Activated CD8-positive, alpha-beta memory T cell treated with anti-CD3 and anti-CD28 coated beads, Interleukin-2, amount 50 U/mL, for 24 hours (primary cell): ENCODE results near the gene RANBP3L.
"Not testable (repeated sequence)": the region's sequence is repeated elsewhere in the genome, so short reads cannot be mapped to it uniquely, and the experiment has no call there.

Experiments used
- DNase-seq: peaks from one replicate; pipeline ENCODE4 v3.0.0-alpha.2; 2020; ENCODE audit errors: extremely low read depth

Gene RANBP3L

DNA sequence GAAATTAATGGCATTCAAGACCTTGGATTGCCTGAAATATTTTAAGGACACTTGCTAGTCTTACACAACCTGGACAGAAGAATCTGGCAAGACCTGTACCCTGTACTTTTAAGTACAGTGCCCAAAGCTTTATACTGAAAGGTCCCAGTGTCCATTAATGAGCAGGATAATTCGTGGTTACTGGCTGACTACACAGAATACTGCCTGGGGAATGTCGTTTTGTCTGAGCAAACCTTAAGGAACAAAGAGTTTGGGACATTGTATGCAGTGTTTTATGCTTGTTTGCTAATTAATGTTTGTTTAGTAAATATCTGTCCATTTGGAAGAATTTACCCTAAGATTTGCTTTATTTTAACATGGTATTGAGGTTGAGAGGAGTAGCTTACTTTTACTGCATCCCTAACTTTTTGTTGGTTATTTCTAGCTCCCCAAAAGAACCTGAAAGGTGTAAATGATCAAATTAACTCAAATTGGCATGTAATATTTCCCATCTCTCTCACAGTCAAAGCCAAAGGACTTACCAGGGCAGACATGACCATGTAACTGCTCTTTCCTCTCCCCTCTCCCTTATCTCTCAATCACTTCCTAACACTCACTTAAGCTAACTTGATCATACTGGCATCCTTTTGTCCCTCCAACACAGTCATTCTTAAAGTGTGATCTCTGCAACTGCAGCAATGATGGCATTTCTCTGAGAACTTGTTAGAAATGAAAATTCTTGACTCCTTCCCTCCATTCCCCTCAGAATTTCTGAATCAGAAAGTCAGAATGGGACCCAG is 15.7 kb downstream of the RANBP3L start:
- DNase-seq, result no peak

DNA sequence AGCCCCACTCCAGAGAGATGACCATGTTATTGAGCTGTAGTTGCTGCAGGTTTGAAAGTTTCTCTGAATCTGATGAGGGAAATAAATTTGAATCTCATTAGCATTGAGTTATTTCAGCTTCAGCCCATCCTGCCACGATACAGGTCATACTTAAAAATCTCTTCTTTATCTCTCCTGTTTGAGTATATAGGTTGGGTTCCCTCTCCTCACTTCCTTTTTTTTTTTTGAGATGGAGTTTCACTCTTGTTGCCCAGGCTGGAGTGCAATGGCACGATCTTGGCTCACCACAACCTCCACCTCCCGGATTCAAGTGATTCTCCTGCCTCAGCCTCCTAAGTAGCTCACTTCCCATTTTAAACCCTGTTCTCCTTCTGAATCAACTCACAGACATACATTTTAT is 17.9 kb downstream of the RANBP3L start:
- not testable (repeated sequence) for DNase-seq

DNA sequence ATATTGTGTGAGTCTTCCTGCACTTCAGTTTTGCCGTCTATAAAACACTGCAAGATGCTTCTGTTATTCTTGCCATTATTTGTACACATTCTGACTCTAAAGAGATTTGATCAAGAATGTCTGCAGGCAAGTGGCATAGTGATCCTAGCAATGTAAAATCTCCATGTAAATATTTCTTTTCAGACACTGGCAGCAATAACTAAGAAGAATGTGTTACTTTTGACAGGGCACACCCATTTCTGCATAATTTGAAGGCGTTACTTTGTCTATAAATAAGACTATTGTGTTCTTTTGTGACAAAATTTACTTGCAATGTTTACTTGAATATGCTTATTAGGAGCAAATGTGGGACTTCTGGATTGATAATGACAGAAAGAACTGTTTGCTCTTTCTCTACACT is 20.1 kb downstream of the RANBP3L start:
- no peak for DNase-seq

DNA sequence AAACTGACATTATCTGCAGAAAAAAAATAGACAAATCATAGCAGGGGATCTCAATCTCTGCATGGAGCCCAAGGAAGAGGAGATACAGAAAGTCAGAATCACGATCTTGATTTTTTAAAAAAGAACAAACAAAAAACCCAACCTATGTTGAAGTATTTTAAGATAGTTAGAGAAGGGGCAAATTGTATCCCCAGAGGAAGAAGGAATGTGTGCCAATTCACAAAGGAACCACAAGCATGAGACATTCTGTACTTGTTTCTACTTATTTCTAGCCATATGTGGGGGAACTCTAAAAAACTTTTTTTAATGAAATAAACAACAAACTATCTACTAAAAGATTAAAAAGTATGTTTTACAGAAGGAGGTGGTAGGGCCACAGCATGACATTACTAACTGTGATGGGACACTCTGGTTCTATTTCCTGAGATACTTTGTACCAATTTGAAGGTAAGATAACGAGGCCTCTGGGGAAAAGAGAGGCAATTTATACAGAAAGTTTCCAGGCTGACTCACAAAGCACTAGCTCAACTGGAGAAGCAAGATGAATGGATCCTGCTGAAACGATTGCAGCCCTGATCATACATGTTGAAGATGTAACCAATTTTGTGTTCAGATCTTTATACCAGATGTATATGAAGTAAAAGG is 22.5 kb downstream of the RANBP3L start:
- DNase-seq, result no peak

DNA sequence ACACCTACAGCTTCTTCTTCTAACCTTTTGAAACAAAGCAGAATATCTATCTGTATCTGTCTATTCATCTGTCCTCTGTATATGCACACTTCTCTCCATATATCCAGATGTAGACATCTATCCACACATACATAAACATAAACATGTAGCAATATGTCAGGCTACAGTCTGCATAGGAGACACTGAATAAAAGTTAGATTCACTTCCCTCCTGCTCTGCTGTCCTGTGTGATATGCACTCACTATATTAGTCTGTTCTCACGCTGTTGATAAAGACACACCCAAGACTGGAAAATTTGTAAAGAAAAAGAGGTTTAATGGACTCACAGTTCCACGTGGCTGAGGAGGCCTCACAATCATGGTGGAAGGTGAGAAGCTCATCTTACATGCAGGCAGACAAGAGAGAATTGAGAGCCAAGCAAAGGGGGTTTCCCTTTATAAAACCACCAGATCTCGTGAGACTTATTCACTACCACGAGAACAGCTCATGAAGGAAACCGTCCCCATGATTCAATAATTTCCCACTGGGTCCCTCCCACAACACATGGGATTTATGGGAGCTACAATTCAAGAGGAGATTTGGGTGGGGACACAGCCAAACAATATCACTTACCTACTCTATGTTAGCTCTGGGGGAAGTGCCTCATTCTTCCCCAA is 24.1 kb downstream of the RANBP3L start:
- no peak for DNase-seq

DNA sequence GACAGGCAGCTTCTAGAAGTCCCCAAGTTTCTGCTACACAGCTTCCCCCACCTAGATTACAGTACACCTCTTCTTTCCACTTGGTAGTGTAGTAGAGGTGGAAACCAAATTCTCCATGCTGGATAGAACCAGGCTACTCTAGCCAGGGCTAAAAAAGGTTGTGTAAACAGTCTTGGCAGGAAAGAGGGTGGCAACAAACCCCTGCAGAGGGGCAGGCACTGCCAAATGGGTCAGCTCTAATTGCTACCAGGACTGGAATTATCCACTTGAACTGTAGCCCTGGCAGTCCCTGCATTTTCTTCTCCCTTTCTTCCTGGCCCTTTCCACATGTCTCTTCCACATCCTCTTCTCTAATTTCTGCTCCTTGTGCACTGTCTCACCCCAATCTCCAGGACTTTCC is 24.8 kb downstream of the RANBP3L start:
- DNase-seq, result no peak

DNA sequence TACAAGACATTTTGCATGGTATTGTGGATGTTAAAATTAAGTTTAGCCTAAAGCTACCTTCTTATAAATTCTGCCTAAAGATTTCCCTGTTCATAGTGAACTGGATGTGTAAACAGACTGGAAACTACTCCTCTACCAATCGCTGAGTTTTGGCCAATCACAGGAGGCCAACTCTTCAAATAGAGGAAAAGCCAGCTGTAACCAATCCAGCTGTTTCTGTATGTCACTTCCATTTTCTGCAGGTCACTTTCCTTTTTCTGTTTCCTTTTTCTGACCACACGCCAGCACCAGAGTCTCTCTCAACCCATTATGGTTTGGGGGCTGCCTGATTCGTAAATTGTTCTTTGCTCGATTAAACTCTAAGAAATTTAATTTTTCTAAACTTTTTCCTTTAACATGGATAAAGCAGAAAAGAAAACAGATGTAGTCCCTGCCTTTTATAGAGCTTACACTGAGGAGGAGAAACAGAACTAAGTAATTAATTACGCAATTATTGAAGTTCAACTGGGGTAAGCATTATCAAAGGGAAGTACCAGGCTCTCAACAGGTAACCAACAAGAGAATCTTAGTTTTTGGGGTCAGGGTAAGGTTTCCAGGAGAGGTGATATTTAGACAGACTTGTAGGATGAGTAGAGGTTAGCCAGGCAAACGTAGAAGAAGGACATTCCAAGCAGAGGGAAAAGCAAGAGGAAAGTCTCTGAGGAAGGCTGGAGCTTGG is 27.7 kb downstream of the RANBP3L start:
- DNase-seq, result no peak

DNA sequence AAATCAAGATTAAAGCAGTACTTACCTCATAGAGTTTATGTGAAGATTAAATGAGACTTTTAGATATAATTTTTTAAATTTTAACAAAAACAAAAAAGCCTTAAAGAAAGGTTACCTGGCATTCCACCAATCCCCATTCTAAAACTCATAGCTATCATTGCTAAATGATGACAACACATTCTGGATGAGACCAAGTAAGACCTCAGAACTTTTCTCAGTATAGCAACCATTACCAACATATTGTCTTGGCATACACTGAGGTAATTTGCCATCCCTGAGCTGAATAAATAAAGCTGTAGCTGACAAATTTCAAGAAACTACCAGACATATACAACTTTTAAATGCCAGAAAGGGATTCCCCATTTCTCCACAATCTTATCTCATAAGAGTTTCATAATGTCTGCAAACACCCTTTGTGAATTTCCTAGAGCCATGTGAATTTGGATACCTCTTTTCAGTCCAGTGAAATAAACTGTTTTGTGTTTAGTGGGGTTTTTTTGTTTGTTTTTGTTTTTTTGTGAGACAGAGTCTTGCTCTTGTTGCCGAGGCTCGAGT is 29.5 kb downstream of the RANBP3L start:
- DNase-seq, result no peak

DNA sequence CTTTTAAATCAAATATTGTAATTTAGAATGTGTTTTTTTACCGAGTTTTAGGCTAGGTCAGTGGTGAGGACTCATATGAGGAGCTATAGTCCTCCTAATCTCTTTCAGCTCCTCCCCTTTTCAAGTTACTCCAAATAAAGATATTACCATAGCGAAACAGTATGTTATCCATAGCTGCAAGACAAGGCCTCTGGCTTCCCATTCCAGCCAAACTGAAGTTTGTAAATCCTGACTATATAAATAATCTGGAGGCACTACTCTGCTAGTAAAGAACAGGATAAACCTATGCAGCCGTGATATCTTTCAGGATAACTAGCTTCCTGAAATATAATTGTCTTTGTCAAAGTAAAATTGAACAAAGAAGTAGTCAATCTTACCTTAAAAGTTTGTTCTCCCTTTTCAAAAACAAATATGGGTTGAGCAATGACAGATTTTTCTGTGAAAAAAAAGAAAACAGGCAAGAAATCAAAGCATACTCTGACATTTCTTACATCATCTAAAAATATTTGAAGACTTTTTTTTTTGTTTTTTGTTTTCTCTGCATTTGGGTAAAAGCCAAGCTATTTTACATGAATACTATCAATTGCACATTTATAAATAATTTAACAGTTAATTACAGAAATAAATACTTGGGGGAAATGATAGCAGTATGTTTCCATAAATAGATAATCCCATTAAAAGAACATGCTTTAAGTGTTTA is 30.7 kb downstream of the RANBP3L start:
- DNase-seq, result no peak

DNA sequence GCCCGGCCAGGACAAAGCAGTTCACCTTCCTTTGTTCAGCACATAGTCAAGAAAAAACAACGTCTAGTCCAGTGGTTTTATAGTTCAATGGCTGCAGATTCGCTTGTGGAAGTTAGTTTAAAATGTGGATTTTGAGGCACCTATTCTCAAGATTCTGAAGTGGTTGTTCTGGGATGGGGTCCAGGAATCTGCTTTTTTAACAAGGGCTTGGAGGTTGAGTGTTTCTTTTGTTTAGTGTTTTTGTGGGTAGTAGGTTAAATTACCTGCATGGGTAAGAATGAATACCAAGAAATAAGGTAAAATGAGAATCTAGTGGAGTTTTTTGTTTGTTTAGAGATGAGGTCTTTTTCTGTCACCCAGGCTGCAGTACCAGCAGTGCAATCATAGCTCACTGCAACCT is 31.5 kb downstream of the RANBP3L start:
- no peak for DNase-seq

DNA sequence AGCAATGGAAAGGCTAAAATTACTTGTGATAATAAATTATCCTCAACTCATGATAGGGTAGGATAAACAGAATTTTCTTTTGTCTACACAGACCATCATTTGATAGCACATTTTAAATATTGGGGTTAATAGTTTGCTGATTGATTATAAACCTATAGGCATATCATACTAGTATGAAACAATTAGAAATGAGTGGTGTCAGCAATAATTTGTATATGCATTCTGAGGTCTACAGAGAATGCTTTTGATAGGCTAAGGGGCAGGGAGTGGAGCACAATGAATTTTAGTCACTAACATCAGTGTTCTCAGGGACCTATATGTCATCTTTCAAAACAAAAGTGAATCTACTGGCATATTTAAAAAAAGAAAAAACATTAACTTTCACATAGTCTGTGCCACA is 32.2 kb downstream of the RANBP3L start:
- no peak for DNase-seq

DNA sequence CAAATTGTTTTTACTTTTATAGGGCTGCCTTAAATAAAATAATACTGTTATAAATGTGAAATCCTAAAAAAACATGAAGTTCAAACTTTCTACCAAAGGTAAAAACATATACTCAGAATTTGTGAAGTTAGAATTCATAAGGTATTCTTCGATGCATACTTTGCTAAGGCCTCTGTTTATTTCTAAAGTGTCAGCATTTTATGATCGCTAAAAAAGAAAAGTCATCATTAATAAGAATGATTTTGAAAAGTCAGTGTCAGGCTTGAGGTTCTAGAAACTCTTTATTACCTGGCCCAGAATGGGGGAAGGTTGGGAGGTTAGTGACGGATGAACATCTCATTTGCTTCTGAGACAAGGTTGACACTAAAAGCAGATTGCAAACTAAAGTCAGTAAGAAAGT is 33.8 kb downstream of the RANBP3L start:
- no peak for DNase-seq

DNA sequence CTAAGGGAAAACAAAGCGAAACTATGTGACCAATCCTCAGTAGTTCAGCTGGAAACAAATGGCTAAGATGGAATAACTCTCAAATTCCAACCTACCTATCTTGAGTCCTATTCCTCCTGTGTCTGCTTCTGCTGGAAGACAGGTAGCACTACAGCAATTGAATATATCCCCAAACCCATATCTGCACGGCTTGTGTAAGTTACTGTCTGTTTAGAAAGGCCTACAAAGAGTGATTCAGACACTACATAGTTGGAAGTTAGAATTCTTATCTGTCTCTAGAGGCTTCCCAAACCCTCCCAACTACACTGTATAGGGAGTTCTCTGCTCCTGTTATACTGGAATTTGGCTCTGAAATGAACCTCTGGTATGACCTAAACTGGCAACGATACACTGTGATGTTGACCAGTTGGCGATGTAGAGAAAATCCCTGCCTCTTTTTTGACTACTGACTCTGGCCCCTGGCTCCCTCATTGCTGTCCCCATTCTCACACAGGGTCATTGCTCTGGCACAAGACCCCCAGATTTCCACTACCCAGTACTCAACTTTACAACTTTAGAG is 37.4 kb downstream of the RANBP3L start:
- DNase-seq, result no peak

DNA sequence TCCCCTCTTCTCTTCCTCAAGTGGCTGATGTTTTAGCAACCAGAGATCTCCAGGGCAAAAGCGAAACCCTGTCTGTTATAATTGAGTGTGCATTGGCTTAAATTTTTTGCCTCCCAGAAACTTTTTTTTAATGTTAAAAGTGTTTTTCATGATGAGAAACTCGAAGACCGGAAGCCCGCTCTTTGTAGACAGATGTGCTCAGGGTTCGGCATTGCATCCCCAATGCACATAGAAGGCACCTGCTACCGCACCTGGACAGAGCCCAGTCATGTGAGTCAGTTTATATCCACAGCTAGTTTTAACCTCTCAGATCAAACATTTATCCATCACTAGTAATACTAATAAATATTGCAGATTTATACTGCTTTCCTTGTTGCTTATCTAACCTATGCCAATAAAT is 40.5 kb downstream of the RANBP3L start:
- no peak for DNase-seq

DNA sequence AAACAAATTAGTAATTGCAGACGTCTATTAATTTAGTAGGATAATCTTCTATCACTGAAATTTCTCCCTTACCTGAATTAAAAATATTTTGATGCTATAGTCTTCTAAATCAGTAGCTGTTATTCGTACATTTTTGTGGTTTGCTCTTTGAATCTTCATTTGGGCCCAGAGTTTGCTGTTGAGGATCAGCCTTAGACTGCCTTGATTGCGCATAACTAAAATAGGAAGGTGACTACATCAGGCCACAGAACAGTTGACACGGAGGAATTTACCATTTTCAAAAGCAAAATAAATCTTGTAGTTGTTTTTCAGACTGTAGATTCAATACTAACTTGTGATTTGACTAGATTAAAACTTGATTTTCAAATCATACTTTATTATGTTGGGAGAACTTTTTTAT is 48.1 kb downstream of the RANBP3L start:
- DNase-seq, result no peak

DNA sequence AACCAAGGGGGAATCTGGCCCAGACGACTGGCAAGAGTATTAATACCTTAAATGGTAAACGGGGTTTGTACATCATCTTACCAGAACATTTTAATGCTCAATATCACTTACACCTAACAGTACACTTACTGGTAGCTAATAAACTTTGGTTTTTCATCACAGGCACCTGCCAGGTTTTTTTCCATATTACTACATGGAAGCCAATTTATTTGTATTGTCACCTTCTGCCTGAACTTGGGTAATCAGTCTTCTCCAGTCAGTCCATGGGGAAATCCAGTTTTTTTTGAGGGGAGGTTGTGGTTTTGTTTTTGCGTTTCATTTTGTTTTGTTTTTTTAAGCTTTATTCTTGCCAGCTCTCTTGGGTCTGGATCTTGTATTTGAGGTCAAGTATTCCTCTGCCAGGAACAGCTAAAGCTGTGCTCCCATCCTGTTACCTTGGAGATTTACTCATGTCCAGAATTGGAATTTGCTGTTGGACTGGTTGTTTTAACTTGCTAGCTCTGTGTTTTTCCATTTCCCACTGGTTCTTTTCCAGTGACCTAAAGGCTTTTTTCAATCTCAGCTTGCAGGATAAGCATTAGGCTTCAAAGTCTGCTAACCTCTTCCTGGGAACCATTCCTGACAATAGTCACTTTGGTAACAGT is 48.9 kb downstream of the RANBP3L start:
- no peak for DNase-seq

DNA sequence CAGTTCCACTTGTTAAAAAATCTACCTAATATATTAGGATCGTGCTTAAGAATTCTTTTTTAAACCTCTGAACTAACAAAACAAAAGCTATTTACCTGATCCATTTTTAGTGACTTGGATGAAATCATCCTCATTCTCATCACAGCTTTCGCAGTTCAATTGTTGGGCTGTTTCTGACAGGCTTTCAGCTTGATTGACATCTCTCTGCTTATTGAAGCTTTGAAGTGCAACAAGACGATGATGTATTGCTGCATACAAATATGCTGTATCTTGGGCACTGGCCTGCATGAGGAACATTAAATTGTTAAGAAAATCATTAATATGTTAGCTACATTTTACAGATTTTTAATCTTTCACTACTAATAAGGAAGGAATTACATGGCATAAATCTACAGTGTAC is 50.5 kb downstream of the RANBP3L start:
- no peak for DNase-seq

DNA sequence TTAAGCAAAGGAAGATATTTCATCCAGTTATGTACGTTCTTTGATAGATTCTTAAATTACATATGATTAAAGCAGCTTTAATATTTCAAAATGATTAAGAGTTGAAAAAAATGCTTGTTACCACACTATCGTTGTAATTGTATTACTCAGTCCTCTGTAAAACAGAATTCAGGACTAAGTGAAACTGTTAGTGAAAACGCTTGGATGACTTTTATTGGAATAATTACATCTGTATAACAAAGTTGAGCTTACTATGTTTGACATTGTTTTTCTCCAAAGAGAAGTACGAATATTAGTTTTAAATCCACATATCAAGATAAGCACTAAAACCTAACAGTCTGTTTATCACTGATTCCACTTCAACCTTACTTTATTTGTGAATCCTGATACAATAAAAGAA is 51.3 kb downstream of the RANBP3L start:
- no peak for DNase-seq

DNA sequence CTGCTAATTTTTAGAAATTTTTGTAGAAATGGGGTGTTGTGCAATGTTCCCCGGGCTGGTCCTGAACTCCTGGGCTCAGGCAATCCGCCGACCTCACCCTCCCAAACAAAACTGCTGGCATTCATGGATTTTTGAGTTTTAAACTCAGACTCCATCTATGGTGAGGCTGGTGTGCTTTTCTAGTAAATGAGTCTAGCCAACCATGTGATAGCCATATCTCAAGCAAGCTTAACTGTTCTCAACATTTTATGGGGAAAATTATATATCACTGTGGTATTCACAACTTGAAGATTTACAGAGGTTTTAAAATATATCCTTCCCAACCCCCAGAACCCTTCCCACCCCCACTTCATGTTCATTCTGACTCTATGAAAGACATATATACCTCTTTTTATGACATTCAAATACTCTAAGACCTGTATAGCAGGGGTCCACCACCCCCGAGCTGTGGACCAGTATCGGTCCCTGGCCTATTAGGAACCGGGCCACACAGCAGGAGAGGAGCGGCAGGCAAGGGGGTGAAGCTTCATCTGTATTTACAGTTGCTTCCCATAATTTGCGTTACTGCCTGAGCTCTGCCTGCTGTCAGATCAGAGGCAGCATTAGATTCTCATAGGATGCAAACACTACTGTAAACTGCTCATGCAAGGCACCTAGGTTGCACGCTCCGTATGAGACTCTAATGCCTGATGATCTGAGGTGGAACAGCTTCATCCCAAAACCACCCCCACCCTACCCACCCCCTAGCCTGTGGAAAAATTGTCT is 55.5 kb downstream of the RANBP3L start:
- no peak for DNase-seq

DNA sequence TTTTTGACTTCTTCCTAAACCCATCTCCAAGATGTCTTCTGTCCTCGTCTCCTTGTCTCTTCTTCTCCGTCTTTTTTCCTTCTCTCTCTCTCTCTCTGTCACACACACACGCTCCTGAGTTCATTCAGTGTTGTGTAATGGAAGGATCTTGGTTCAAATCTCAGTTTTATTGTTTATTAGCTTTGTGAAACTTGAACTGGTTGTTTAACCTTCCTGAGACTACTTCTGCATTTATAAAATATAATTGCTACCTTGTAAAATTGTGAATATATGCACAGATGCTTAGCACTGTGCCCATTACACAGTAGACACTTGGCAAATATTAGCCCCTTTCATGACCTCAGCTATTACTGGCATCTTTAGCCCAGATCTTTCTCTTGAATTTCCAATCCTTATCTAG is 57.6 kb downstream of the RANBP3L start:
- no peak for DNase-seq
